ENCODE results near the gene MYL5. TPM values are rescaled to one million over a fixed set of nuclear protein-coding genes. Genes with fewer than 3 reads are reported as not detected.
"Not testable (repeated sequence)": the region's sequence is repeated elsewhere in the genome, so short reads cannot be mapped to it uniquely, and the experiment has no call there.

Gene MYL5
- total RNA-seq, 1 experiment from 2014 or later = 11.7 TPM

DNA sequence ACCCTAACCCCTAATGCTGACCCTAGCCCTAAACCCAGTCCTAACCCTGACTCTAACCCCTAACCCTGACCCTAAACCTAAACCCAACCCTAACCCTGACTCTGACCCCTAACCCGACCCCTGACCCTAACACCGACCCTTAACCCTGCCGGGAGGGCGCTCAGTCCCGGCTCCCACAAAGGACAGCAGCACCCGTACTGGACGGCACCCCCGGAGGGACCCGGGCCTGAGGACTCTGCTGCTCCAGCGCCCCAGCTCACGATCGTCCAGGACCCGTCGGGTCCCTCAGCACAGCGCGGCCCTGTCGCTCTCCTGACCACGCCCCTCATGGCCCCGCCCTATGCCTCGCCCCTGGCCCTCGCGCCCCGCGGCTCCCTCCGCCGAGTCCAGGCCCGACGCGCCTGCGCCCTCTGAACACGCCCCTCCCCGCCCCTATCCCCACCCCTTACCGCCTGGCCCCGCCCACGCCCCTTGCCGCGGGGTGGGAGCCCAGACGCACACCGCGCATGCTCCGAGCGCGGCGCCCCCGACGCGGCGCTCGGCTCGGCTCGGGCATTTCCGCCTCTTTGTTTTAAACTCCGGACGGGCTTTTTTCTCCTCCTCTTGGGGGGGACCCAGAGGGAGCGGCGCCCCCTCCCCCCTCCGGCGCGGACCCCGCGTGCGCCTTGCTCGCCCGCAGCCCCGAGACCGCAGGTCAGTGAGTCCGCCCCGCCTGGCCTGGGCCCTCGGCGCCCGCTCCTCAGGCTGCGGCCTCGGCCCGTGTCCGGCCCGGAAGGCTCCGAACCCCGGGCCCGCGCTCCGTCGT lies 31.1 kb downstream of the MYL5 start, which contains the start of gene PCGF3:
PCGF3 (plus strand) TSS at position 555 of the 805 bp plus-strand sequence. CDS start 27,849 bp downstream, outside the sequence.
- H3K27ac ChIP-seq (ENCODE audit: low read depth, low read length, poor library complexity, severe bottlenecking) = peak within 1 kb of the TSS; percentile 100
- peaks cover 10% of the 10 kb centered on the region for H3K36me3 ChIP-seq (ENCODE audit: insufficient read depth, low read length, poor library complexity, severe bottlenecking)
- BruUV-seq (replicated peaks) = no TSS peak
- peak; percentile 96 for DNase-seq (ENCODE audit: low spot score)
- no peaks in the 10 kb centered on the region for H3K4me1 ChIP-seq (ENCODE audit: insufficient read depth, low read length, poor library complexity, severe bottlenecking)
- H3K27me3 ChIP-seq (replicated peaks; ENCODE audit: insufficient read depth, low read depth, low read length, poor library complexity) = no peaks in the 10 kb centered on the region
- POLR2A ChIA-PET (ENCODE audit: low non-redundant PET) = no interaction called here
- CTCF ChIA-PET = no interaction called here
- TF ChIP-seq, protein P1, sequence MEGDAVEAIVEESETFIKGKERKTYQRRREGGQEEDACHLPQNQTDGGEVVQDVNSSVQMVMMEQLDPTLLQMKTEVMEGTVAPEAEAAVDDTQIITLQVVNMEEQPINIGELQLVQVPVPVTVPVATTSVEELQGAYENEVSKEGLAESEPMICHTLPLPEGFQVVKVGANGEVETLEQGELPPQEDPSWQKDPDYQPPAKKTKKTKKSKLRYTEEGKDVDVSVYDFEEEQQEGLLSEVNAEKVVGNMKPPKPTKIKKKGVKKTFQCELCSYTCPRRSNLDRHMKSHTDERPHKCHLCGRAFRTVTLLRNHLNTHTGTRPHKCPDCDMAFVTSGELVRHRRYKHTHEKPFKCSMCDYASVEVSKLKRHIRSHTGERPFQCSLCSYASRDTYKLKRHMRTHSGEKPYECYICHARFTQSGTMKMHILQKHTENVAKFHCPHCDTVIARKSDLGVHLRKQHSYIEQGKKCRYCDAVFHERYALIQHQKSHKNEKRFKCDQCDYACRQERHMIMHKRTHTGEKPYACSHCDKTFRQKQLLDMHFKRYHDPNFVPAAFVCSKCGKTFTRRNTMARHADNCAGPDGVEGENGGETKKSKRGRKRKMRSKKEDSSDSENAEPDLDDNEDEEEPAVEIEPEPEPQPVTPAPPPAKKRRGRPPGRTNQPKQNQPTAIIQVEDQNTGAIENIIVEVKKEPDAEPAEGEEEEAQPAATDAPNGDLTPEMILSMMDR (conservative IDR thresholded peaks at IDR 0.05; ENCODE audit: low read depth, low read length) = no peak
- TF ChIP-seq EZH2 (IDR thresholded peaks at IDR 0.05; ENCODE audit: borderline replicate concordance, low read depth, low read length, poor library complexity, severe bottlenecking) = no peak
- intact Hi-C loops (cut with micrococcal nuclease; ENCODE audit: unreplicated experiment) = no loop called here
- no peaks in the 10 kb centered on the region for H3K9me3 ChIP-seq (ENCODE audit: low read depth, low read length, poor library complexity, severe bottlenecking)
- peak within 1 kb of the TSS; percentile 100 for H3K4me3 ChIP-seq (ENCODE audit: low read depth, low read length, poor library complexity, severe bottlenecking)

DNA sequence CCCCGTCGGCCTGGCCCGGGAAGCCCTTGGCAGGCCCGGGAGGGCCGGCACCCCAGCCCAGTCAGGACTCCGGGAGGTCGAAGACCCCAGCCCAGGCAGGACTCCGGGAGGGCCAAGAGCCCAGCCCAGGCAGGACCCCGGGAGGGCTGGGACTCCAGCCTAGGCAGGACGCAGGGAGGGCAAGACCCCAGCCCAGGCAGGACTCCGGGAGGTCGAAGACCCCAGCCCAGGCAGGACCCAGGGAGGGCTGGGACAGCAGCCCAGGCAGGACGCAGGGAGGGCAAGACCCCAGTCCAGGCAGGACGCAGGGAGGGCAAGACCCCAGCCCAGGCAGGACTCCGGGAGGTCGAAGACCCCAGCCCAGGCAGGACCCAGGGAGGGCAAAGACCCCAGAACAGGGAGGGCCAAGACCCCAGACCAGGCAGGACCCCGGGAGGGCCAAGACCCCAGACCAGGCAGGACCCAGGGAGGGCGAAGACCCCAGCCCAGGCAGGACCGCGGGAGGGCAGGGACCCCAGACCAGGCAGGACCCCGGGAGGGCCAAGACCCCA lies 31.8 kb downstream of the MYL5 start:
- H3K27ac ChIP-seq (ENCODE audit: low read depth, low read length, poor library complexity, severe bottlenecking) = peak overlapping the region; percentile 100
- H3K36me3 ChIP-seq (ENCODE audit: insufficient read depth, low read length, poor library complexity, severe bottlenecking); DNase-seq (ENCODE audit: low spot score); BruUV-seq (replicated peaks); intact Hi-C loops (cut with micrococcal nuclease; ENCODE audit: unreplicated experiment); CTCF ChIA-PET; POLR2A ChIA-PET (ENCODE audit: low non-redundant PET); H3K4me1 ChIP-seq (ENCODE audit: insufficient read depth, low read length, poor library complexity, severe bottlenecking); H3K9me3 ChIP-seq (ENCODE audit: low read depth, low read length, poor library complexity, severe bottlenecking); H3K27me3 ChIP-seq (replicated peaks; ENCODE audit: insufficient read depth, low read depth, low read length, poor library complexity): not testable (repeated sequence)
- peak overlapping the region; percentile 100 for H3K4me3 ChIP-seq (ENCODE audit: low read depth, low read length, poor library complexity, severe bottlenecking)

DNA sequence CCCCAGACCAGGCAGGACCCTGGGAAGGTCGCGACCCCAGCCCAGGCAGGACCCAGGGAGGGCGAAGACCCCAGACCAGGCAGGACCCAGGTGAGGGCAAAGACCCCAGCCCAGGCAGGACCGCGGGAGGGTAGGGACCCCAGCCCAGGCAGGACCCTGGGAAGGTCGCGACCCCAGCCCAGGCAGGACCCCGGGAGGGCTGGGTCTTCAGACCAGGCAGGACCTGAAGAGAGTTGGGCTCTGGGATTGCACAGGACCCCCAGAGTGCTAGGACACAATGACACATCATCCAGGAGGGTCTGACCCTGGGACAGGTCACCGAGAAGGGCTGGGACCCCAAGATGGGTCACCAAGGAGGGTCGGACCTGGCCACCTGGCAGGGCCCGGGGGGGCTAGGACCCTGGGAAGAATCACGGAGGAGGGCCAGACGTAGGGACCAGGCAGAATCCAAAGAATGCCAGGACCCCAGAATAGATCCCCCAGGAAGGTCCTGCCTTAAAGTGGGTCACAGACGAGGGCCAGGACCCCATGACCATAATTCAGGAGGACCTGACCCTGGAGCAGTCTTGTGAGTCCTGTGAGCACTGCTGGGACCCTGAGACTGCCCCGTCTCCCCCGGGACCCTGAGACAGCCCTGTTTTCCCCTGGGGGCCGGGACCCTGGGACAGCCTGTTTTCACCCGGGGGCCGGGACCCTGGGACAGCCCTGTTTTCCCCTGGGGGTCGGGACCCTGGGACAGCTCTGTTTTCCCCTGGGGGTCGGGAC lies 32.7 kb downstream of the MYL5 start:
- POLR2A ChIA-PET (ENCODE audit: low non-redundant PET) = no interaction called here
- CTCF ChIA-PET = no interaction called here
- Histone ChIP-seq H3K4me1 (ENCODE audit: insufficient read depth, low read length, poor library complexity, severe bottlenecking) (no peaks in the 10 kb centered on the region), H3K9me3 (ENCODE audit: low read depth, low read length, poor library complexity, severe bottlenecking) (no peaks in the 10 kb centered on the region), H3K27ac (ENCODE audit: low read depth, low read length, poor library complexity, severe bottlenecking) (peak overlapping the region; percentile 100), H3K4me3 (ENCODE audit: low read depth, low read length, poor library complexity, severe bottlenecking) (peak overlapping the region; percentile 100), H3K27me3 (replicated peaks; ENCODE audit: insufficient read depth, low read depth, low read length, poor library complexity) (no peaks in the 10 kb centered on the region), H3K36me3 (ENCODE audit: insufficient read depth, low read length, poor library complexity, severe bottlenecking) (peaks cover 10% of the 10 kb centered on the region)
- BruUV-seq (replicated peaks) = no TSS peak
- intact Hi-C loops (cut with micrococcal nuclease; ENCODE audit: unreplicated experiment) = no loop called here
- TF ChIP-seq, protein P1 (conservative IDR thresholded peaks at IDR 0.05; ENCODE audit: low read depth, low read length) = no peak
- TF ChIP-seq EZH2 (IDR thresholded peaks at IDR 0.05; ENCODE audit: borderline replicate concordance, low read depth, low read length, poor library complexity, severe bottlenecking) = no peak
- no peak for DNase-seq (ENCODE audit: low spot score)

Data from A673 (cell line).